Kidney epithelial cell (primary cell): Measurements from ENCODE around the gene AGAP3. TPM values are rescaled to one million over a fixed set of nuclear protein-coding genes. Genes with fewer than 3 reads are reported as not detected.

ENCODE experiments used
- DNase-seq: peaks from one replicate; pipeline ENCODE4 v3.0.0-alpha.2; 2010; ENCODE audit warnings: low read depth
- H3K27me3 ChIP-seq: 2 replicates; pipeline ENCODE4 v1.6.0; 2011; ENCODE audit warnings: low read length; ENCODE audit not compliant: control insufficient read depth, insufficient read depth
- H3K36me3 ChIP-seq: 2 replicates; pipeline ENCODE4 v1.5.1; 2011; ENCODE audit warnings: low read length; ENCODE audit not compliant: control insufficient read depth, insufficient read depth
- H3K4me3 ChIP-seq: 2 replicates; pipeline ENCODE4 v1.5.1; 2011; ENCODE audit warnings: low read depth, mild to moderate bottlenecking, control low read depth, low read length
- CTCF ChIP-seq: IDR thresholded peaks from 2 replicates; pipeline ENCODE4 v1.5.1; 2011; ENCODE audit warnings: mild to moderate bottlenecking, moderate library complexity, low read length, control low read depth, inconsistent platforms; ENCODE audit not compliant: insufficient read depth, poor library complexity, severe bottlenecking
- total RNA-seq: library from RNA; depleted of rRNA; stranded (reverse); fragments of >200 nt; gene quantifications from 2 replicates; pipeline ENCODE4 v1.2.3, GENCODE V29; 2015

Gene AGAP3
- total RNA-seq, 1 donor from 2014 or later = 77.4 TPM

- H3K36me3 ChIP-seq = peaks cover 3% of the 10 kb centered on the region
- H3K27me3 ChIP-seq = no peaks in the 10 kb centered on the region
Measured at GRCh38 chr7:151139071-151139790, 53.0 kb downstream of the AGAP3 start.

GRCh38 chr7:151139791-151140190 lies 53.5 kb downstream of the AGAP3 start:
- no peak for TF ChIP-seq CTCF
- peaks cover 3% of the 10 kb centered on the region for H3K36me3 ChIP-seq
- no peaks in the 10 kb centered on the region for H3K27me3 ChIP-seq
- H3K4me3 ChIP-seq = no peak overlapping the region
- DNase-seq = no peak

More at GRCh38 chr7:151139071-151139790, 53.0 kb downstream of the AGAP3 start:
- no peak for DNase-seq
- no peak overlapping the region for H3K4me3 ChIP-seq
- TF ChIP-seq CTCF = no peak

GRCh38 chr7:151140826-151141225 lies 54.6 kb downstream of the AGAP3 start:
- Histone ChIP-seq H3K27me3 (no peaks in the 10 kb centered on the region), H3K4me3 (no peak overlapping the region), H3K36me3 (peaks cover 3% of the 10 kb centered on the region)
- DNase-seq = no peak
- TF ChIP-seq CTCF = no peak

- no peaks in the 10 kb centered on the region for H3K27me3 ChIP-seq
- no peak for TF ChIP-seq CTCF
- DNase-seq = no peak
- H3K36me3 ChIP-seq = peaks cover 3% of the 10 kb centered on the region
- no peak overlapping the region for H3K4me3 ChIP-seq
Measured at GRCh38 chr7:151141311-151141854, 55.1 kb downstream of the AGAP3 start.

GRCh38 chr7:151141855-151142685 lies 55.8 kb downstream of the AGAP3 start:
- DNase-seq = no peak
- no peak for TF ChIP-seq CTCF
- H3K4me3 ChIP-seq = no peak overlapping the region
- H3K27me3 ChIP-seq = no peaks in the 10 kb centered on the region
- H3K36me3 ChIP-seq = peaks cover 3% of the 10 kb centered on the region
